ENCODE measurements around the gene GADD45A. TPM values are rescaled to one million over a fixed set of nuclear protein-coding genes. Genes with fewer than 3 reads are reported as not detected.

GADD45A gene
- total RNA-seq = 54.8 and 60.2 TPM in 2 replicates

- TF ChIP-seq, protein P1, sequence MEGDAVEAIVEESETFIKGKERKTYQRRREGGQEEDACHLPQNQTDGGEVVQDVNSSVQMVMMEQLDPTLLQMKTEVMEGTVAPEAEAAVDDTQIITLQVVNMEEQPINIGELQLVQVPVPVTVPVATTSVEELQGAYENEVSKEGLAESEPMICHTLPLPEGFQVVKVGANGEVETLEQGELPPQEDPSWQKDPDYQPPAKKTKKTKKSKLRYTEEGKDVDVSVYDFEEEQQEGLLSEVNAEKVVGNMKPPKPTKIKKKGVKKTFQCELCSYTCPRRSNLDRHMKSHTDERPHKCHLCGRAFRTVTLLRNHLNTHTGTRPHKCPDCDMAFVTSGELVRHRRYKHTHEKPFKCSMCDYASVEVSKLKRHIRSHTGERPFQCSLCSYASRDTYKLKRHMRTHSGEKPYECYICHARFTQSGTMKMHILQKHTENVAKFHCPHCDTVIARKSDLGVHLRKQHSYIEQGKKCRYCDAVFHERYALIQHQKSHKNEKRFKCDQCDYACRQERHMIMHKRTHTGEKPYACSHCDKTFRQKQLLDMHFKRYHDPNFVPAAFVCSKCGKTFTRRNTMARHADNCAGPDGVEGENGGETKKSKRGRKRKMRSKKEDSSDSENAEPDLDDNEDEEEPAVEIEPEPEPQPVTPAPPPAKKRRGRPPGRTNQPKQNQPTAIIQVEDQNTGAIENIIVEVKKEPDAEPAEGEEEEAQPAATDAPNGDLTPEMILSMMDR (IDR thresholded peaks at IDR 0.05; ENCODE audit: insufficient read depth, low read depth, low read length) = no peak
- peak within 1 kb of the TSS; percentile 89 for H3K4me3 ChIP-seq (ENCODE audit: low read depth, low read length)
- DNase-seq (ENCODE audit: low read depth) = peak; percentile 100
Observed at GRCh38 chr1:67685067-67685557, at the start of gene GADD45A. Gene GADD45A (plus strand): TSS chr1:67685201. CDS start chr1:67685495, 294 bp downstream.

GRCh38 chr1:67636146-67636545, 48.9 kb upstream of the GADD45A start:
- TF ChIP-seq, protein P1 (IDR thresholded peaks at IDR 0.05; ENCODE audit: insufficient read depth, low read depth, low read length) = no peak
- H3K4me3 ChIP-seq (ENCODE audit: low read depth, low read length) = no peak overlapping the region
- DNase-seq (ENCODE audit: low read depth) = no peak

DNA sequence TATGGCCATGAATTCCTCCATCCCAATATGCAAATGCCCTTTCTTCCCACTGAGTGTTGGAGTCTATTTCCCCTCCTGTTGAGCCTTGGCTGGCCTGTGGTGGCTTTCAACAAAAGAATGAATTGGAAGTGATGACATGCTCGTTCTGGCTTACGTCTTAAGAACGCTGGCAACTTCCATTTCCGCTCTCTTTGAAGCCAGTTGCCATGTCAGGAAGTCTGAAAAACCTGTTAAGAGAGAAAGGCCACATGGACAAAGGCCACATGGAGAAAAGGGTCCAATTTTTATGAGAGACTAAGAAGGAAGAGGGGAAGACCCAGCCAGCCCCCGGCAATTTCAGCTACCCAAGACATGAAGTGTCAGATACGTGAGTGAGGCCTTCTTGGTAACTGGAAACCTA, 45.6 kb upstream of the GADD45A start:
- DNase-seq (ENCODE audit: low read depth) = no peak
- TF ChIP-seq, protein P1 (IDR thresholded peaks at IDR 0.05; ENCODE audit: insufficient read depth, low read depth, low read length) = no peak
- no peak overlapping the region for H3K4me3 ChIP-seq (ENCODE audit: low read depth, low read length)

- no peak overlapping the region for H3K4me3 ChIP-seq (ENCODE audit: low read depth, low read length)
- TF ChIP-seq, protein P1 (IDR thresholded peaks at IDR 0.05; ENCODE audit: insufficient read depth, low read depth, low read length) = no peak
- no peak for DNase-seq (ENCODE audit: low read depth)
Observed at GRCh38 chr1:67642629-67643028, 42.4 kb upstream of the GADD45A start.

DNA sequence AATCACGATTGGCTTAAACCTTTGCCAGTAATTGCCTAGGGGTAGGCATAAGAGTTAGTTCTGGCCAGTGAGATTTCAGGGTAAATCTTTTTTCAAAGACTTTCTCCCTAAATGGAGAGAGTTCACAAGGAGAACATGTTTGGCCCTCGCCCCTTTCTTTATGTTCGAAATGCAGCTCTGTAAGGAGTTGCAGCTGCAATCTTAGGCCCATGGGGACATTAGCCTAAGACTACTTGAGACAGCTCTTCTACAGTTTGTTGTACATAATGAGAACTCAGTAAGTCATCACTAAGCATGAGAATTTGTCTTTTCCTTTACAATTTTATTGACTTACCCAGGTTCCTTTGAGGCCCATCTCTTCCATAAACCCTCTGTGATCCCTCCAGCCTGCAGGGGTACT, 40.4 kb upstream of the GADD45A start:
- no peak for DNase-seq (ENCODE audit: low read depth)
- TF ChIP-seq, protein P1 (IDR thresholded peaks at IDR 0.05; ENCODE audit: insufficient read depth, low read depth, low read length) = no peak
- H3K4me3 ChIP-seq (ENCODE audit: low read depth, low read length) = no peak overlapping the region

GRCh38 chr1:67645495-67646144, 39.4 kb upstream of the GADD45A start:
- no peak overlapping the region for H3K4me3 ChIP-seq (ENCODE audit: low read depth, low read length)
- TF ChIP-seq, protein P1 (IDR thresholded peaks at IDR 0.05; ENCODE audit: insufficient read depth, low read depth, low read length) = no peak
- DNase-seq (ENCODE audit: low read depth) = peak; percentile 51

Data from fibroblast of villous mesenchyme (primary cell).